ENCODE data around the gene GATAD2A. TPM values are rescaled to one million over a fixed set of nuclear protein-coding genes. Genes with fewer than 3 reads are reported as not detected.

Gene GATAD2A
- total and polyA plus RNA-seq, 2 of the 8 experiments (the other 6 are each of a cell fraction or from before 2014, with no cell fraction given) = 38.4 to 205 TPM

- H3K9ac ChIP-seq (replicated peaks in 1 of 4; ENCODE audit: extremely low read depth in 1 of 4, low read depth in 3 of 4, low read length in 3 of 4) = no peak overlapping the region
- no peaks in the 10 kb centered on the region; a peak in 1 of 7 replicates for H3K27me3 ChIP-seq (replicated peaks in 1 of 4; ENCODE audit: control insufficient read depth in 3 of 4, extremely low read depth in 1 of 4, insufficient read depth in 3 of 4, low read length in 3 of 4)
- H2BK12ac ChIP-seq (ENCODE audit: low read depth, low read length) = no peak overlapping the region
- CTCF ChIA-PET (ENCODE audit: partially characterized antibody) = interaction anchor here (0.7 to 1.6 kb wide), 2 partner anchors 17 to 48 kb away, joined by 3 to 5 read pairs; no protein-coding TSS in a partner anchor
- TF ChIP-seq CBX5 (IDR thresholded peaks at IDR 0.05; ENCODE audit: low read depth, low read length) (no peak), SAP30 (IDR thresholded peaks at IDR 0.05; ENCODE audit: insufficient read depth, insufficient replicate concordance, low read length) (no peak), CHD2 (IDR thresholded peaks at IDR 0.05; ENCODE audit: low read length) (no peak), ATF2 (IDR thresholded peaks at IDR 0.05; ENCODE audit: low read length) (no peak), SP1 (IDR thresholded peaks at IDR 0.05; ENCODE audit: low read depth, low read length) (no peak)
- peaks cover 38% of the 10 kb centered on the region for H3K79me1 ChIP-seq (ENCODE audit: low read depth, low read length)
- no peak overlapping the region for H4K8ac ChIP-seq (ENCODE audit: extremely low read depth, insufficient read depth, low read length)
- no peaks in the 10 kb centered on the region for H3K36me3 ChIP-seq (ENCODE audit: control insufficient read depth in 2 of 4, insufficient read depth in 4 of 4, low read length in 3 of 4)
- WGBS, 2 experiments (ENCODE audit: extremely low coverage in 1 of 2, insufficient coverage in 1 of 2, insufficient read length in 1 of 2, insufficient replicate concordance in 2 of 2, low coverage in 1 of 2, low lambda C conversion rate in 2 of 2, missing lambda C conversion rate in 1 of 2) = 92% methylated on average over 5 of the region's 5 CpGs; no CpG with 5 or more reads in 1 of the 2 experiments
- H3K14ac ChIP-seq (ENCODE audit: insufficient read length) = no peak overlapping the region
- peaks cover 50 to 55% of the 10 kb centered on the region in 2 experiments for H4K20me1 ChIP-seq (replicated peaks in 1 of 2; ENCODE audit: control insufficient read depth in 1 of 2, insufficient read depth in 2 of 2, low read length in 2 of 2)
- H4K5ac ChIP-seq (ENCODE audit: insufficient read length, low read depth, low read length) = no peak overlapping the region
- H2BK20ac ChIP-seq (ENCODE audit: low read length) = no peak overlapping the region
- H3K79me2 ChIP-seq (ENCODE audit: control insufficient read depth in 1 of 2, insufficient read depth in 2 of 2, low read length in 2 of 2) = peaks cover 38 to 100% of the 10 kb centered on the region in 2 experiments
- H3K4me3 ChIP-seq (ENCODE audit: extremely low read depth in 1 of 4, insufficient read depth in 2 of 4, low read depth in 3 of 4, low read length in 4 of 4) = no peak overlapping the region
- peaks cover 0 to 7% (median 2%) of the 10 kb centered on the region in 4 experiments; a peak in 3 of 7 replicates for H3K4me1 ChIP-seq (replicated peaks in 1 of 4; ENCODE audit: control insufficient read depth in 3 of 4, insufficient read depth in 4 of 4, low read length in 3 of 4)
- H3K18ac ChIP-seq (ENCODE audit: extremely low read depth, low read length) = no peak overlapping the region
- no peaks in the 10 kb centered on the region for H3K9me3 ChIP-seq (ENCODE audit: insufficient read depth in 2 of 2, low read depth in 1 of 2, low read length in 1 of 2)
- no peak overlapping the region for H2BK120ac ChIP-seq (replicated peaks; ENCODE audit: low read depth, low read length)
- POLR2A ChIA-PET (ENCODE audit: partially characterized antibody) = interaction anchor here (1.1 to 3.5 kb wide), 2 partner anchors 15 to 17 kb away, joined by 5 to 12 read pairs; no protein-coding TSS in a partner anchor
- no peak overlapping the region for H3K23ac ChIP-seq (ENCODE audit: insufficient read length)
- H3K23me2 ChIP-seq (ENCODE audit: low read depth, low read length) = no peaks in the 10 kb centered on the region
- H2BK15ac ChIP-seq (ENCODE audit: low read length) = no peak overlapping the region
- no peak overlapping the region for H3K56ac ChIP-seq (replicated peaks; ENCODE audit: insufficient read length, low read depth, low read length)
- no peak overlapping the region for H4K91ac ChIP-seq (replicated peaks; ENCODE audit: insufficient read length, low read length)
- no peak overlapping the region for H3K4ac ChIP-seq (replicated peaks; ENCODE audit: insufficient read length, low read depth, low read length)
- DNase-seq (ENCODE audit: low read depth in 1 of 2, low spot score in 2 of 2) (no peak), FAIRE-seq (no peak)
- no peak overlapping the region for H2BK5ac ChIP-seq (ENCODE audit: low read depth, low read length)
- no peak overlapping the region for H2AFZ ChIP-seq (ENCODE audit: low read length)
- no peak overlapping the region; a peak in 1 of 4 replicates for H3K4me2 ChIP-seq (ENCODE audit: insufficient read depth in 1 of 2, low read depth in 2 of 2, low read length in 2 of 2)
- H3K27ac ChIP-seq (ENCODE audit: low read depth, low read length) = no peak overlapping the region
- no peak overlapping the region for H2AK5ac ChIP-seq (ENCODE audit: low read depth, low read length)
These were observed 22.5 kb downstream of the GATAD2A start for GRCh38 chr19:19427944-19428343.

All from H1 (cell line).